Chondrocyte (in vitro differentiated cells): ENCODE data around the gene IBA57. TPM values are rescaled to one million over a fixed set of nuclear protein-coding genes. Genes with fewer than 3 reads are reported as not detected.

Experiments
- DNase-seq: peaks from one replicate; pipeline ENCODE4 v3.0.0; 2021; ENCODE audit warnings: mixed read lengths, low spot score
- H3K27ac Mint-ChIP-seq: one replicate; pipeline ENCODE4 v1.8.0; 2021; ENCODE audit warnings: mild to moderate bottlenecking, moderate library complexity, mixed read lengths; ENCODE audit not compliant: unreplicated experiment
- H3K27me3 Mint-ChIP-seq: 2 replicates; pipeline ENCODE4 v1.8.0; 2021; ENCODE audit warnings: low read depth, mixed read lengths
- H3K36me3 Mint-ChIP-seq: 2 replicates; pipeline ENCODE4 v1.8.0; 2021; ENCODE audit warnings: low read depth, mixed read lengths
- H3K4me1 Mint-ChIP-seq: 2 replicates; pipeline ENCODE4 v1.8.0; 2021; ENCODE audit warnings: low read depth, mild to moderate bottlenecking, mixed read lengths
- H3K4me3 Mint-ChIP-seq: one replicate; pipeline ENCODE4 v1.8.0; 2021; ENCODE audit warnings: mild to moderate bottlenecking, moderate library complexity, mixed read lengths; ENCODE audit not compliant: unreplicated experiment
- H3K9me3 Mint-ChIP-seq: 2 replicates; pipeline ENCODE4 v1.8.0; 2021; ENCODE audit warnings: low read depth, mixed read lengths
- CTCF ChIP-seq: fragments of 200-600 bp; sonication (generic); IDR thresholded peaks from 2 replicates; pipeline ENCODE4 v1.5.0; 2021; ENCODE audit warnings: antibody characterized with exemption, mild to moderate bottlenecking, moderate library complexity
- total RNA-seq: library from RNA; stranded (reverse); gene quantifications from 3 replicates; pipeline ENCODE4 v1.2.1, GENCODE V29; 2021

Gene IBA57
- total RNA-seq, 1 donor from 2014 or later: 5.2 TPM

- Mint-ChIP-seq H3K27me3 (no peaks in the 10 kb centered on the region), H3K4me1 (no peaks in the 10 kb centered on the region), H3K36me3 (peaks cover 18% of the 10 kb centered on the region), H3K4me3 (no peak overlapping the region), H3K9me3 (peaks cover 14% of the 10 kb centered on the region), H3K27ac (no peak overlapping the region)
- peak; percentile 17 for DNase-seq
- no peak for TF ChIP-seq CTCF
Measured at GRCh38 chr1:228194436-228194835, 28.8 kb downstream of the IBA57 start.

- DNase-seq: peak; percentile 25
- Mint-ChIP-seq H3K27ac (no peak overlapping the region), H3K36me3 (peaks cover 21% of the 10 kb centered on the region), H3K27me3 (no peaks in the 10 kb centered on the region), H3K4me3 (no peak overlapping the region), H3K4me1 (no peaks in the 10 kb centered on the region), H3K9me3 (peaks cover 18% of the 10 kb centered on the region)
- no peak for TF ChIP-seq CTCF
Measured at GRCh38 chr1:228194921-228195812, 29.6 kb downstream of the IBA57 start.

- Mint-ChIP-seq H3K4me1 (no peaks in the 10 kb centered on the region), H3K27ac (no peak overlapping the region), H3K4me3 (no peak overlapping the region), H3K27me3 (no peaks in the 10 kb centered on the region), H3K9me3 (peaks cover 22% of the 10 kb centered on the region), H3K36me3 (peaks cover 26% of the 10 kb centered on the region)
- no peak for TF ChIP-seq CTCF
- peak; percentile 14 for DNase-seq
Measured at GRCh38 chr1:228197555-228198147, 32.0 kb downstream of the IBA57 start.

- Mint-ChIP-seq H3K36me3 (peaks cover 26% of the 10 kb centered on the region), H3K4me1 (no peaks in the 10 kb centered on the region), H3K27ac (no peak overlapping the region), H3K4me3 (no peak overlapping the region), H3K9me3 (peaks cover 22% of the 10 kb centered on the region), H3K27me3 (no peaks in the 10 kb centered on the region)
- TF ChIP-seq CTCF: no peak
- DNase-seq: no peak
Measured at GRCh38 chr1:228198977-228199590, 33.5 kb downstream of the IBA57 start.

- H3K4me3 Mint-ChIP-seq: no peak overlapping the region
- peaks cover 6% of the 10 kb centered on the region for H3K36me3 Mint-ChIP-seq
- TF ChIP-seq CTCF: no peak
- DNase-seq: peak; percentile 6
- no peak overlapping the region for H3K27ac Mint-ChIP-seq
- peaks cover 5% of the 10 kb centered on the region for H3K9me3 Mint-ChIP-seq
- no peaks in the 10 kb centered on the region for H3K27me3 Mint-ChIP-seq
- H3K4me1 Mint-ChIP-seq: peaks cover 3% of the 10 kb centered on the region
Measured at GRCh38 chr1:228204958-228205357, 39.4 kb downstream of the IBA57 start.
